SK-N-SH treated with all-trans-retinoic acid at 6 μM for 48 hours (cell line): ENCODE data around the gene SSRP1.

Source experiments
- ATAC-seq: fragments of 200-7000 bp; cut with Tn5 transposase; 3 replicates; pipeline ENCODE4 v1.9.1; 2020; ENCODE audit warnings: mild to moderate bottlenecking, moderate library complexity
- ARNTL ChIP-seq: fragments of 450-650 bp; formaldehyde crosslinking; IDR thresholded peaks from 2 replicates; pipeline ENCODE4 v1.5.0; 2020; ENCODE audit warnings: low read depth, mild to moderate bottlenecking, moderate library complexity, borderline replicate concordance
- CSDC2 ChIP-seq: fragments of 250-450 bp; sonication (Bioruptor Pico); IDR thresholded peaks from 2 replicates; pipeline ENCODE4 v1.5.0; 2020; ENCODE audit warnings: mild to moderate bottlenecking, moderate library complexity
- GLIS3 ChIP-seq: fragments of 250-450 bp; sonication (Bioruptor Pico); IDR thresholded peaks from 2 replicates; pipeline ENCODE4 v1.5.0; 2020; ENCODE audit warnings: mild to moderate bottlenecking, moderate library complexity
- ISL1 ChIP-seq: fragments of 250-450 bp; sonication (Bioruptor Pico); IDR thresholded peaks from 2 replicates; pipeline ENCODE4 v2.1.2; 2022; ENCODE audit warnings: mild to moderate bottlenecking, moderate library complexity
- OSR1 ChIP-seq: fragments of 250-450 bp; sonication (Bioruptor Pico); IDR thresholded peaks from 2 replicates; pipeline ENCODE4 v1.8.0; 2022; ENCODE audit warnings: moderate library complexity, mild to moderate bottlenecking, inconsistent platforms
- PPARA ChIP-seq: fragments of 250-450 bp; sonication (Bioruptor Pico); IDR thresholded peaks from 2 replicates; pipeline ENCODE4 v1.5.0; 2020; ENCODE audit warnings: mild to moderate bottlenecking, borderline replicate concordance
- SNAI2 ChIP-seq: fragments of 250-450 bp; sonication (Bioruptor Pico); IDR thresholded peaks from 2 replicates; pipeline ENCODE4 v1.5.0; 2020; ENCODE audit warnings: mild to moderate bottlenecking, moderate library complexity
- TCF4 ChIP-seq: fragments of 250-450 bp; sonication (Bioruptor Pico); IDR thresholded peaks from 2 replicates; pipeline ENCODE4 v1.8.0; 2021; ENCODE audit warnings: mild to moderate bottlenecking, moderate library complexity, borderline replicate concordance
- TOX ChIP-seq: fragments of 250-450 bp; sonication (Bioruptor Pico); IDR thresholded peaks from 2 replicates; pipeline ENCODE4 v1.8.0; 2021; ENCODE audit warnings: mild to moderate bottlenecking, moderate library complexity, borderline replicate concordance
- ZC3H10 ChIP-seq: fragments of 250-450 bp; sonication (Bioruptor Pico); IDR thresholded peaks from 2 replicates; pipeline ENCODE4 v1.5.1; 2021; ENCODE audit warnings: mild to moderate bottlenecking, moderate library complexity
- ZFP30 ChIP-seq: fragments of 450-650 bp; formaldehyde crosslinking; IDR thresholded peaks from 2 replicates; pipeline ENCODE4 v1.5.0; 2022; ENCODE audit warnings: mild to moderate bottlenecking, moderate library complexity
- ZNF565 ChIP-seq: fragments of 450-650 bp; formaldehyde crosslinking; conservative IDR thresholded peaks from 2 replicates; pipeline ENCODE4 v1.5.0; 2020; ENCODE audit warnings: low read depth, mild to moderate bottlenecking, moderate library complexity
- ZNF70 ChIP-seq: fragments of 450-650 bp; formaldehyde crosslinking; IDR thresholded peaks from 2 replicates; pipeline ENCODE4 v1.5.0; 2020; ENCODE audit warnings: mild to moderate bottlenecking, moderate library complexity
- ZNF8 ChIP-seq: fragments of 450-650 bp; formaldehyde crosslinking; IDR thresholded peaks from 2 replicates; pipeline ENCODE4 v1.5.0; 2020; ENCODE audit warnings: mild to moderate bottlenecking, moderate library complexity
- TF ChIP-seq, protein P1 (sequence below): fragments of 250-450 bp; sonication (Bioruptor Pico); IDR thresholded peaks from 2 replicates; pipeline ENCODE4 v1.5.1; 2021; ENCODE audit warnings: mild to moderate bottlenecking, moderate library complexity
- TF ChIP-seq, protein P2 (sequence below): fragments of 250-450 bp; sonication (Bioruptor Pico); IDR thresholded peaks from 2 replicates; pipeline ENCODE4 v1.8.0; 2021; ENCODE audit warnings: low read depth, mild to moderate bottlenecking, moderate library complexity, borderline replicate concordance
- TF ChIP-seq, protein P3 (sequence below): fragments of 250-450 bp; sonication (Bioruptor Pico); IDR thresholded peaks from 2 replicates; pipeline ENCODE4 v1.5.1; 2020; ENCODE audit warnings: low read depth, mild to moderate bottlenecking, moderate library complexity
- TF ChIP-seq, protein P4 (sequence below): fragments of 250-450 bp; sonication (Bioruptor Pico); IDR thresholded peaks from 2 replicates; pipeline ENCODE4 v1.8.0; 2020; ENCODE audit warnings: mild to moderate bottlenecking, moderate library complexity, borderline replicate concordance

The SSRP1 gene

DNA sequence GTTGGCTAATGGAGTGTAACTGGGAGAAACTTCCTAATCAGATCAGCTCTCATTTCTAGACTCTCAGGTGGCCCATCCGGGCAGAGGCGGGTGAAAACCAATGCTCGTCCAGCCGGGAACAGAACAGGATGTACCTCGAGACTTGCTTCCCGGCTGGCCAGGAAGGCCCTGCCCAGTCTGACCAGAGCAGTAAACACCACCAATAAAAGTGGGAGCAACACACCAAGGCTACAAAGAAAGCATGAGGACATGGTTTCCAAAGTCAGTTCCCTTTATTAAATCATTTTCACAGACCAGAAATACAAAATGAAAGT lies 10.0 kb downstream of the SSRP1 start:
- TF ChIP-seq OSR1 (CRISPR knock-in tag) (no peak), PPARA (no peak), GLIS3 (CRISPR knock-in tag) (no peak), ZNF70 (CRISPR knock-in tag) (no peak), ISL1 (CRISPR knock-in tag) (no peak), CSDC2 (CRISPR knock-in tag) (no peak)
- TF ChIP-seq, protein P1, sequence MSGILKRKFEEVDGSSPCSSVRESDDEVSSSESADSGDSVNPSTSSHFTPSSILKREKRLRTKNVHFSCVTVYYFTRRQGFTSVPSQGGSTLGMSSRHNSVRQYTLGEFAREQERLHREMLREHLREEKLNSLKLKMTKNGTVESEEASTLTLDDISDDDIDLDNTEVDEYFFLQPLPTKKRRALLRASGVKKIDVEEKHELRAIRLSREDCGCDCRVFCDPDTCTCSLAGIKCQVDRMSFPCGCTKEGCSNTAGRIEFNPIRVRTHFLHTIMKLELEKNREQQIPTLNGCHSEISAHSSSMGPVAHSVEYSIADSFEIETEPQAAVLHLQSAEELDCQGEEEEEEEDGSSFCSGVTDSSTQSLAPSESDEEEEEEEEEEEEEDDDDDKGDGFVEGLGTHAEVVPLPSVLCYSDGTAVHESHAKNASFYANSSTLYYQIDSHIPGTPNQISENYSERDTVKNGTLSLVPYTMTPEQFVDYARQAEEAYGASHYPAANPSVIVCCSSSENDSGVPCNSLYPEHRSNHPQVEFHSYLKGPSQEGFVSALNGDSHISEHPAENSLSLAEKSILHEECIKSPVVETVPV (CRISPR knock-in tag): no peak
- TF ChIP-seq, protein P2, sequence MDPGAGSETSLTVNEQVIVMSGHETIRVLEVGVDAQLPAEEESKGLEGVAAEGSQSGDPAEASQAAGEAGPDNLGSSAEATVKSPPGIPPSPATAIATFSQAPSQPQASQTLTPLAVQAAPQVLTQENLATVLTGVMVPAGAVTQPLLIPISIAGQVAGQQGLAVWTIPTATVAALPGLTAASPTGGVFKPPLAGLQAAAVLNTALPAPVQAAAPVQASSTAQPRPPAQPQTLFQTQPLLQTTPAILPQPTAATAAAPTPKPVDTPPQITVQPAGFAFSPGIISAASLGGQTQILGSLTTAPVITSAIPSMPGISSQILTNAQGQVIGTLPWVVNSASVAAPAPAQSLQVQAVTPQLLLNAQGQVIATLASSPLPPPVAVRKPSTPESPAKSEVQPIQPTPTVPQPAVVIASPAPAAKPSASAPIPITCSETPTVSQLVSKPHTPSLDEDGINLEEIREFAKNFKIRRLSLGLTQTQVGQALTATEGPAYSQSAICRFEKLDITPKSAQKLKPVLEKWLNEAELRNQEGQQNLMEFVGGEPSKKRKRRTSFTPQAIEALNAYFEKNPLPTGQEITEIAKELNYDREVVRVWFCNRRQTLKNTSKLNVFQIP: no peak
- TF ChIP-seq, protein P3, sequence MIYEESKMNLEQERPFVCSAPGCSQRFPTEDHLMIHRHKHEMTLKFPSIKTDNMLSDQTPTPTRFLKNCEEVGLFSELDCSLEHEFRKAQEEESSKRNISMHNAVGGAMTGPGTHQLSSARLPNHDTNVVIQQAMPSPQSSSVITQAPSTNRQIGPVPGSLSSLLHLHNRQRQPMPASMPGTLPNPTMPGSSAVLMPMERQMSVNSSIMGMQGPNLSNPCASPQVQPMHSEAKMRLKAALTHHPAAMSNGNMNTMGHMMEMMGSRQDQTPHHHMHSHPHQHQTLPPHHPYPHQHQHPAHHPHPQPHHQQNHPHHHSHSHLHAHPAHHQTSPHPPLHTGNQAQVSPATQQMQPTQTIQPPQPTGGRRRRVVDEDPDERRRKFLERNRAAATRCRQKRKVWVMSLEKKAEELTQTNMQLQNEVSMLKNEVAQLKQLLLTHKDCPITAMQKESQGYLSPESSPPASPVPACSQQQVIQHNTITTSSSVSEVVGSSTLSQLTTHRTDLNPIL: no peak
- TF ChIP-seq, protein P4, sequence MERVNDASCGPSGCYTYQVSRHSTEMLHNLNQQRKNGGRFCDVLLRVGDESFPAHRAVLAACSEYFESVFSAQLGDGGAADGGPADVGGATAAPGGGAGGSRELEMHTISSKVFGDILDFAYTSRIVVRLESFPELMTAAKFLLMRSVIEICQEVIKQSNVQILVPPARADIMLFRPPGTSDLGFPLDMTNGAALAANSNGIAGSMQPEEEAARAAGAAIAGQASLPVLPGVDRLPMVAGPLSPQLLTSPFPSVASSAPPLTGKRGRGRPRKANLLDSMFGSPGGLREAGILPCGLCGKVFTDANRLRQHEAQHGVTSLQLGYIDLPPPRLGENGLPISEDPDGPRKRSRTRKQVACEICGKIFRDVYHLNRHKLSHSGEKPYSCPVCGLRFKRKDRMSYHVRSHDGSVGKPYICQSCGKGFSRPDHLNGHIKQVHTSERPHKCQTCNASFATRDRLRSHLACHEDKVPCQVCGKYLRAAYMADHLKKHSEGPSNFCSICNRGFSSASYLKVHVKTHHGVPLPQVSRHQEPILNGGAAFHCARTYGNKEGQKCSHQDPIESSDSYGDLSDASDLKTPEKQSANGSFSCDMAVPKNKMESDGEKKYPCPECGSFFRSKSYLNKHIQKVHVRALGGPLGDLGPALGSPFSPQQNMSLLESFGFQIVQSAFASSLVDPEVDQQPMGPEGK (CRISPR knock-in tag): no peak
- peak; percentile 40 for ATAC-seq

DNA sequence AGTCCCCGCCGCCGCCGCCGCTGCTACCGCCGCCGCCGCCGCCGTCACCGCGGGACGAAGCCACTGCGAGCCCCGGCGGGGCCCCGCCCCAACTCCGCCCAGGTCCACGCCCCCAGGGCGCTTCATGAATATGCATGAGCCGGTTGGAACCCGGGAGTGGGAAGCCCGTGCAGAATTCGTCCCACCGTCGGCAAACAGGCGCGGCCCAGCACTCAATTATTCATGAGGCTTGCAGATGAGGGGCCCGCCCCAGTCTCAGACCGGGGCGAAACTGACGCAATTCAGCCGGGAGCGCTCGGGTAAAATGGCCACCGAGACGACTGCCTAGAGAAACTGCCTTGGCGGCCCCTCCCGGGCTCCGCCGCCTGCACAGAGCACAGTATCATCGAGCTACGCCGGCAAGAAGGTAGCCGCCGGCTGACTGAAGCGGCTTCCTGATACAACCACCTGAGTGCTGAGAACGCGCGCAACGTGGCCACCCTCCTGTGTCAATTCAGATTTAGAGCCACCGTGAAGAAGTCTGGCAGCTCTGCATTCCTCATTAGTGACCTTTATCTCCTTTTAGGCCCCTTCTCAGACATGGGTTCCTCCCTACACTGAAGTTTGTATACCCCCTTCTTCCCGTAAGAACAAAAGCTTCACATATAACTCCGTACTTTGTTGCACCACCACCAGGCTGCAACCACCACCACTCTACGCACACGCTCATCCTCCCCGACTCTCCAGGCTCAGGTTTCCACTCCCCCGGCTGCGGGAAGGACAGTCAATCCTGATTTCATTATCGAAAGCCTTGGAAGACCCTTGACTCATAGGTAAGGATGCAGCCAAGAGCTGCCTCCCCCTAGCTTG lies 10.6 kb downstream of the SSRP1 start, which contains the start of gene TNKS1BP1:
TSS of gene TNKS1BP1 (minus strand) at position 67 of the 849 bp plus-strand sequence. CDS start 3,067 bp downstream, outside the sequence.
- TF ChIP-seq, protein P2: no peak
- TF ChIP-seq ZC3H10 (no peak), ZNF70 (CRISPR knock-in tag) (no peak), ARNTL (CRISPR knock-in tag) (no peak), CSDC2 (CRISPR knock-in tag) (no peak), TCF4 (CRISPR knock-in tag) (no peak), ZFP30 (CRISPR knock-in tag) (no peak), SNAI2 (CRISPR knock-in tag) (no peak), TOX (CRISPR knock-in tag) (no peak), ISL1 (CRISPR knock-in tag) (no peak), OSR1 (CRISPR knock-in tag) (no peak), ZNF565 (CRISPR knock-in tag) (no peak), ZNF8 (CRISPR knock-in tag) (no peak)
- TF ChIP-seq, protein P1 (CRISPR knock-in tag): no peak
- TF ChIP-seq, protein P4 (CRISPR knock-in tag): no peak
- TF ChIP-seq, protein P3: no peak
- ATAC-seq: peak; percentile 78
